SKM-1 treated with dmso at 0.1 percent for 144 hours (cell line): ENCODE data around the gene RAPH1.
"Not testable (repeated sequence)": the region's sequence is repeated elsewhere in the genome, so short reads cannot be mapped to it uniquely, and the experiment has no call there.

Experiments
- DNase-seq: peaks from one replicate; lab custom pipeline; 2025; ENCODE audit not compliant: unreplicated experiment; lab: John Stamatoyannopoulos, UW

Gene RAPH1

GRCh38 chr2:203549406-203549805 lies 14.3 kb upstream of the RAPH1 start:
- no peak for DNase-seq

- no peak for DNase-seq
Observed at GRCh38 chr2:203548887-203549286, 13.8 kb upstream of the RAPH1 start.

- no peak for DNase-seq
Observed at GRCh38 chr2:203547356-203547755, 12.3 kb upstream of the RAPH1 start.

GRCh38 chr2:203544402-203544801 lies 9.3 kb upstream of the RAPH1 start:
- no peak for DNase-seq

- no peak for DNase-seq
Observed at GRCh38 chr2:203543898-203544328, 8.8 kb upstream of the RAPH1 start.

- not testable (repeated sequence) for DNase-seq
Observed at GRCh38 chr2:203540598-203540997, 5.5 kb upstream of the RAPH1 start.

GRCh38 chr2:203538237-203538636 lies 3.1 kb upstream of the RAPH1 start:
- not testable (repeated sequence) for DNase-seq

GRCh38 chr2:203536586-203536951 lies 1.5 kb upstream of the RAPH1 start:
- DNase-seq, result not testable (repeated sequence)

- no peak for DNase-seq
Observed at GRCh38 chr2:203535784-203536585, 884 bp upstream of the RAPH1 start.

GRCh38 chr2:203534621-203535077 lies 452 bp downstream of the RAPH1 start:
- no peak for DNase-seq

- no peak for DNase-seq
Observed at GRCh38 chr2:203533676-203534591, 1.2 kb downstream of the RAPH1 start.

- DNase-seq, result no peak
Observed at GRCh38 chr2:203532957-203533658, 2.0 kb downstream of the RAPH1 start.

- no peak for DNase-seq
Observed at GRCh38 chr2:203527719-203528118, 7.4 kb downstream of the RAPH1 start.

- not testable (repeated sequence) for DNase-seq
Observed at GRCh38 chr2:203513268-203513667, 21.8 kb downstream of the RAPH1 start.

GRCh38 chr2:203510941-203511305 lies 24.2 kb downstream of the RAPH1 start:
- no peak for DNase-seq

- DNase-seq, result no peak
Observed at GRCh38 chr2:203510256-203510940, 24.7 kb downstream of the RAPH1 start.

GRCh38 chr2:203503460-203503859 lies 31.6 kb downstream of the RAPH1 start:
- not testable (repeated sequence) for DNase-seq

GRCh38 chr2:203501873-203502272 lies 33.2 kb downstream of the RAPH1 start:
- no peak for DNase-seq

- DNase-seq, result peak; percentile 72
Observed at GRCh38 chr2:203500951-203501350, 34.1 kb downstream of the RAPH1 start.

- no peak for DNase-seq
Observed at GRCh38 chr2:203500297-203500696, 34.8 kb downstream of the RAPH1 start.

GRCh38 chr2:203498161-203498560 lies 36.9 kb downstream of the RAPH1 start:
- DNase-seq, result no peak
